ENCODE data around the gene DHX9.

GRCh38 chr1:182816863-182817262, 22.3 kb upstream of the DHX9 start:
- no peak for TF ChIP-seq CTCF (IDR thresholded peaks at IDR 0.05; ENCODE audit: low read depth, low read length, poor library complexity, severe bottlenecking)
- TF ChIP-seq EZH2phosphoT487 (IDR thresholded peaks at IDR 0.05; ENCODE audit: borderline replicate concordance, low read length), result no peak

Measured in DOHH2 (cell line).